Endothelial cell (in vitro differentiated cells): ENCODE results near the gene ACAD11. TPM values are rescaled to one million over a fixed set of nuclear protein-coding genes. Genes with fewer than 3 reads are reported as not detected.

Source experiments
- DNase-seq: peaks from one replicate; pipeline ENCODE4 v3.0.0; 2021; ENCODE audit warnings: low spot score
- H3K27ac Mint-ChIP-seq: one replicate; pipeline ENCODE4 v1.8.0; 2021; ENCODE audit warnings: mixed read lengths, inconsistent platforms; ENCODE audit not compliant: unreplicated experiment
- H3K27me3 Mint-ChIP-seq: one replicate; pipeline ENCODE4 v1.8.0; 2021; ENCODE audit warnings: mild to moderate bottlenecking, moderate library complexity, mixed read lengths, inconsistent platforms; ENCODE audit not compliant: unreplicated experiment
- H3K36me3 Mint-ChIP-seq: one replicate; pipeline ENCODE4 v1.8.0; 2021; ENCODE audit warnings: mild to moderate bottlenecking, low read depth, mixed read lengths, inconsistent platforms; ENCODE audit not compliant: unreplicated experiment
- H3K4me1 Mint-ChIP-seq: one replicate; pipeline ENCODE4 v1.8.0; 2021; ENCODE audit warnings: mild to moderate bottlenecking, mixed read lengths, inconsistent platforms; ENCODE audit not compliant: unreplicated experiment
- H3K4me3 Mint-ChIP-seq: one replicate; pipeline ENCODE4 v1.8.0; 2021; ENCODE audit warnings: mild to moderate bottlenecking, mixed read lengths, inconsistent platforms; ENCODE audit not compliant: unreplicated experiment
- H3K9me3 Mint-ChIP-seq: one replicate; pipeline ENCODE4 v1.8.0; 2021; ENCODE audit warnings: mixed read lengths, inconsistent platforms; ENCODE audit not compliant: unreplicated experiment
- CTCF ChIP-seq: fragments of 200-600 bp; sonication (generic); IDR thresholded peaks from one replicate; pipeline ENCODE4 v1.5.0; 2021; ENCODE audit warnings: antibody characterized with exemption; ENCODE audit not compliant: unreplicated experiment
- total RNA-seq: library from RNA; stranded (reverse); fragmentation: NEBNext Ultra II Directional; extraction: Animal tissue kit (Norgen Biotek cat#: 25700); gene quantifications from one replicate; pipeline ENCODE4 v1.2.1, GENCODE V29; 2021; ENCODE audit not compliant: unreplicated experiment

ACAD11 gene
- total RNA-seq, 1 donor from 2014 or later: 20.0 TPM

GRCh38 chr3:132509506-132509905, 150.1 kb downstream of the ACAD11 start:
- TF ChIP-seq CTCF: no peak
- H3K9me3 Mint-ChIP-seq: no peaks in the 10 kb centered on the region
- H3K27me3 Mint-ChIP-seq: no peaks in the 10 kb centered on the region
- H3K4me1 Mint-ChIP-seq: no peaks in the 10 kb centered on the region
- no peak for DNase-seq
- H3K27ac Mint-ChIP-seq: no peak overlapping the region
- no peak overlapping the region for H3K4me3 Mint-ChIP-seq
- peaks cover 29% of the 10 kb centered on the region for H3K36me3 Mint-ChIP-seq

- Mint-ChIP-seq H3K9me3 (no peaks in the 10 kb centered on the region), H3K4me1 (no peaks in the 10 kb centered on the region), H3K4me3 (no peak overlapping the region), H3K27me3 (no peaks in the 10 kb centered on the region), H3K36me3 (peaks cover 28% of the 10 kb centered on the region), H3K27ac (no peak overlapping the region)
- DNase-seq: no peak
- TF ChIP-seq CTCF: no peak
These were observed 150.5 kb downstream of the ACAD11 start for GRCh38 chr3:132509096-132509495.

Other genes with a start within 250 kb of the ACAD11 start
- gene DNAJC13, start 242.3 kb downstream of the ACAD11 start, total RNA-seq: 50.4 TPM
- gene ACKR4, start 62.5 kb downstream of the ACAD11 start, total RNA-seq: not detected
- 53.5 TPM for gene UBA5, start 520 bp upstream of the ACAD11 start, total RNA-seq
- 30.0 TPM for gene NPHP3, start 62.6 kb upstream of the ACAD11 start, total RNA-seq